Measurements from ENCODE around the gene KCNH1.

- TF ChIP-seq, protein P1, sequence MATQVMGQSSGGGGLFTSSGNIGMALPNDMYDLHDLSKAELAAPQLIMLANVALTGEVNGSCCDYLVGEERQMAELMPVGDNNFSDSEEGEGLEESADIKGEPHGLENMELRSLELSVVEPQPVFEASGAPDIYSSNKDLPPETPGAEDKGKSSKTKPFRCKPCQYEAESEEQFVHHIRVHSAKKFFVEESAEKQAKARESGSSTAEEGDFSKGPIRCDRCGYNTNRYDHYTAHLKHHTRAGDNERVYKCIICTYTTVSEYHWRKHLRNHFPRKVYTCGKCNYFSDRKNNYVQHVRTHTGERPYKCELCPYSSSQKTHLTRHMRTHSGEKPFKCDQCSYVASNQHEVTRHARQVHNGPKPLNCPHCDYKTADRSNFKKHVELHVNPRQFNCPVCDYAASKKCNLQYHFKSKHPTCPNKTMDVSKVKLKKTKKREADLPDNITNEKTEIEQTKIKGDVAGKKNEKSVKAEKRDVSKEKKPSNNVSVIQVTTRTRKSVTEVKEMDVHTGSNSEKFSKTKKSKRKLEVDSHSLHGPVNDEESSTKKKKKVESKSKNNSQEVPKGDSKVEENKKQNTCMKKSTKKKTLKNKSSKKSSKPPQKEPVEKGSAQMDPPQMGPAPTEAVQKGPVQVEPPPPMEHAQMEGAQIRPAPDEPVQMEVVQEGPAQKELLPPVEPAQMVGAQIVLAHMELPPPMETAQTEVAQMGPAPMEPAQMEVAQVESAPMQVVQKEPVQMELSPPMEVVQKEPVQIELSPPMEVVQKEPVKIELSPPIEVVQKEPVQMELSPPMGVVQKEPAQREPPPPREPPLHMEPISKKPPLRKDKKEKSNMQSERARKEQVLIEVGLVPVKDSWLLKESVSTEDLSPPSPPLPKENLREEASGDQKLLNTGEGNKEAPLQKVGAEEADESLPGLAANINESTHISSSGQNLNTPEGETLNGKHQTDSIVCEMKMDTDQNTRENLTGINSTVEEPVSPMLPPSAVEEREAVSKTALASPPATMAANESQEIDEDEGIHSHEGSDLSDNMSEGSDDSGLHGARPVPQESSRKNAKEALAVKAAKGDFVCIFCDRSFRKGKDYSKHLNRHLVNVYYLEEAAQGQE (IDR thresholded peaks at IDR 0.05; ENCODE audit: low read depth), result no peak
- TF ChIP-seq CREB1 (IDR thresholded peaks at IDR 0.05; ENCODE audit: low read depth) (no peak), TAF1 (IDR thresholded peaks at IDR 0.05; ENCODE audit: low read depth) (no peak), MAX (IDR thresholded peaks at IDR 0.05) (no peak), EP300 (IDR thresholded peaks at IDR 0.05; ENCODE audit: borderline replicate concordance) (no peak), NFIC (IDR thresholded peaks at IDR 0.05) (no peak), YY1 (IDR thresholded peaks at IDR 0.05; ENCODE audit: low read depth) (no peak), FOXM1 (IDR thresholded peaks at IDR 0.05; ENCODE audit: borderline replicate concordance, low read depth) (no peak), ZBTB7A (IDR thresholded peaks at IDR 0.05; ENCODE audit: low read depth) (no peak), CEBPB (IDR thresholded peaks at IDR 0.05) (no peak), TCF12 (IDR thresholded peaks at IDR 0.05; ENCODE audit: low read depth) (no peak)
These were observed 283.4 kb downstream of the KCNH1 start for GRCh38 chr1:210850556-210850955.
